HepG2 (cell line): ENCODE results near the gene PRSS8. TPM values are rescaled to one million over a fixed set of nuclear protein-coding genes. Genes with fewer than 3 reads are reported as not detected.

Experiments
- ATAC-seq: fragments of 200-7000 bp; cut with Tn5 transposase; 3 replicates; pipeline ENCODE4 v1.9.1; 2020; ENCODE audit warnings: mild to moderate bottlenecking, moderate library complexity
- BruUV-seq: library from RNA; stranded (reverse); fragments of 400-500 nt; replicated peaks from 2 replicates; lab custom pipeline; 2021; lab: Mats Ljungman, UMichigan
- CTCF ChIA-PET: fragments of 300-600 bp; formaldehyde crosslinking; extraction: SDS; loops from one replicate; lab custom pipeline; 2021; ENCODE audit warnings: low total read pairs, inconsistent platforms, low intra/inter-chr PET ratio; lab: Yijun Ruan, JAX
- POLR2A ChIA-PET: fragments of 350-600 bp; sonication (Branson Sonifier 250); formaldehyde crosslinking; loops from one replicate; lab custom pipeline; 2020; ENCODE audit warnings: antibody characterized with exemption, inconsistent platforms; lab: Yijun Ruan, JAX
- DNase-seq: peaks from one replicate; pipeline ENCODE4 v3.0.0-alpha.2; 2015; ENCODE audit warnings: low spot score
- FAIRE-seq: peaks from 3 replicates; lab custom pipeline; 2011; peaks lifted over from hg19 to GRCh38; lab: Jason Lieb, UNC
- H2AFZ ChIP-seq: one replicate; pipeline ENCODE4 v1.6.1; 2011; ENCODE audit warnings: low read length, inconsistent platforms
- H3K27ac ChIP-seq: fragments of 300-600 bp; 3 replicates; pipeline ENCODE4 v1.8.0; 2011; ENCODE audit warnings: mixed run types, mild to moderate bottlenecking, mixed read lengths, low read length, inconsistent platforms; ENCODE audit not compliant: insufficient read depth; ENCODE audit errors: extremely low read length
- H3K27me3 ChIP-seq, 2 experiments: fragments of 200-600 bp in 1 of 2; 2 replicates in 1 of 2; 3 replicates in 1 of 2; pipeline versions ENCODE4 v1.6.0 to v1.8.0; 2011; ENCODE audit warnings: low read length in 2 of 2, mild to moderate bottlenecking in 2 of 2, moderate library complexity in 2 of 2, inconsistent platforms in 1 of 2; ENCODE audit not compliant: insufficient read depth in 2 of 2, control insufficient read depth in 1 of 2
- H3K36me3 ChIP-seq, 2 experiments: fragments of 200-600 bp in 1 of 2; replicated peaks in 1 of 2; 2 replicates in 1 of 2; 3 replicates in 1 of 2; pipeline versions ENCODE4 v1.5.1 to v1.8.0; 2011; ENCODE audit warnings: low read length in 2 of 2, inconsistent platforms in 1 of 2; ENCODE audit not compliant: insufficient read depth in 2 of 2, control insufficient read depth in 1 of 2
- H3K4me1 ChIP-seq: 2 replicates; pipeline ENCODE4 v1.5.1; 2012; ENCODE audit warnings: low read length, inconsistent platforms; ENCODE audit not compliant: insufficient read depth
- H3K4me2 ChIP-seq: 2 replicates; pipeline ENCODE4 v1.6.0; 2011; ENCODE audit warnings: low read depth, low read length, inconsistent platforms
- H3K4me3 ChIP-seq, 3 experiments: fragments of 200-600 bp in 1 of 3; sonication (generic), shearing (Covaris generic) in 1 of 3; replicated peaks in 1 of 3; 2 replicates each; pipeline ENCODE4 v1.5.1; 2011 to 2016; ENCODE audit warnings: low read length in 3 of 3, inconsistent platforms in 2 of 3, low read depth in 2 of 3, mild to moderate bottlenecking in 2 of 3, control low read depth in 1 of 3, mixed read lengths in 1 of 3; ENCODE audit not compliant: insufficient read depth in 1 of 3
- H3K79me2 ChIP-seq: one replicate; pipeline ENCODE4 v1.6.1; 2011; ENCODE audit warnings: low read length, inconsistent platforms; ENCODE audit not compliant: insufficient read depth
- H3K9ac ChIP-seq: 2 replicates; pipeline ENCODE4 v1.6.0; 2011; ENCODE audit warnings: mild to moderate bottlenecking, low read depth, low read length, inconsistent platforms; ENCODE audit not compliant: insufficient read depth
- H3K9me3 ChIP-seq: 2 replicates; pipeline ENCODE4 v1.5.1; 2012; ENCODE audit warnings: mild to moderate bottlenecking, low read length
- H4K20me1 ChIP-seq: 2 replicates; pipeline ENCODE4 v1.6.0; 2011; ENCODE audit warnings: inconsistent platforms, mild to moderate bottlenecking, low read length, moderate library complexity; ENCODE audit not compliant: insufficient read depth
- AGO2 ChIP-seq: fragments of 200-400 bp; formaldehyde crosslinking; optimal IDR thresholded peaks from 2 replicates; pipeline ENCODE3; 2017; ENCODE audit warnings: mild to moderate bottlenecking, low read depth, low read length, moderate library complexity
- HES4 ChIP-seq: sonication (generic); formaldehyde crosslinking; IDR thresholded peaks from 2 replicates; pipeline ENCODE4 v1.9.0; 2021; ENCODE audit warnings: mild to moderate bottlenecking, missing genetic modification reagents, borderline replicate concordance
- POLR2G ChIP-seq: fragments of 200-400 bp; formaldehyde crosslinking; IDR thresholded peaks from 2 replicates; pipeline ENCODE4 v1.6.1; 2018; ENCODE audit warnings: mild to moderate bottlenecking, low read depth, low read length, moderate library complexity
- SALL1 ChIP-seq: sonication (generic); formaldehyde crosslinking; IDR thresholded peaks from 2 replicates; pipeline ENCODE4 v1.8.0; 2022; ENCODE audit warnings: mild to moderate bottlenecking, missing genetic modification reagents
- U2AF2 ChIP-seq: fragments of 200-400 bp; formaldehyde crosslinking; IDR thresholded peaks from 2 replicates; pipeline ENCODE4 v1.6.1; 2017; ENCODE audit warnings: low read depth, mild to moderate bottlenecking, low read length
- ZC3H13 ChIP-seq: sonication (generic); formaldehyde crosslinking; IDR thresholded peaks from 2 replicates; pipeline ENCODE4 v1.8.1; 2023; ENCODE audit warnings: mild to moderate bottlenecking, missing genetic modification reagents, moderate library complexity
- ZNF101 ChIP-seq: sonication (generic); formaldehyde crosslinking; IDR thresholded peaks from 2 replicates; pipeline ENCODE4 v1.4.0; 2020; ENCODE audit warnings: mild to moderate bottlenecking, low read depth, missing genetic modification reagents, borderline replicate concordance
- WGBS: methylation state at CpG from one replicate; pipeline ENCODE4 v1.1.6; 2017; ENCODE audit warnings: low lambda C conversion rate; 5-methylcytosine and 5-hydroxymethylcytosine counted together
- in situ Hi-C: cut with HindIII; loops from 2 replicates; pipeline ENCODE4 v1.10.0; 2017; ENCODE audit warnings: low pct_unique_long_range_greater_than_20kb; ENCODE audit not compliant: extremely low pct_ligation_motif_present
- intact Hi-C: fragments of 100-400 bp; cut with micrococcal nuclease; formaldehyde crosslinking; loops from one replicate; pipeline ENCODE4 v1.10.0; 2022; ENCODE audit not compliant: unreplicated experiment
- polyA plus RNA-seq, 8 experiments: library from polyadenylated mRNA; depleted of rRNA in 3 of 8; stranded (reverse) in 7 of 8; unstranded in 1 of 8; fragments of >200 nt; fragmentation: Illumina TruSeq in 4 of 8; extraction: Trizol in 4 of 8; gene quantifications; 2 replicates each; pipeline versions ENCODE4 v1.2.1 to v1.2.3, GENCODE V29; 2011 to 2016; ENCODE audit warnings: low read depth in 4 of 8, missing spikeins in 1 of 8, mixed read lengths in 1 of 8; ENCODE audit not compliant: insufficient read depth in 1 of 8
- total RNA-seq, 5 experiments: library from RNA; depleted of rRNA; stranded (reverse); fragments of >200 nt; fragmentation: Illumina TruSeq; extraction: Trizol; gene quantifications; 2 replicates each; pipeline ENCODE4 v1.2.3, GENCODE V29; 2016; ENCODE audit warnings: low read depth in 1 of 5

PRSS8 gene
- total and polyA plus RNA-seq, 2 of the 13 experiments (the other 11 are each of a cell fraction or from before 2014, with no cell fraction given): 2.6 to 7.2 TPM

DNA sequence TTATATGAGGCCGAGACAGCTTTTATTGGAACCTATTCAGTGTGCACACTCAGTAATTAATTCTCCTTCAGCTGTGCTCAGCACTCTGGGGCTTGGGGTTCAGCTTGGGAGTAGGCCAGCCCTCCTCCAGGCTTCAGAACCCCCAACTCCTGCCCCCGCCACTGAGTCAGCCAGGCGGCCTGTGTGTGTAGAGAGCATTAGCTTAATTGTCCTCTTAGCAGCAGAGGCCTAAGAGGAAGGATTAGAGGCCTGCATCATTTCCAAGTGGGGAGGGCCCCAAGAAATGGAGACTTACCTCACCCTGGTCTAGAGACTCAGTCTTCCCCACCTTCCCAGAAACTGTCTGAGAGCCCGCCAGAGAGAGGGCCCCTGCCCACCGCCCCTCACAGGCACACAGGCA lies 47.6 kb downstream of the PRSS8 start:
- 97% methylated on average over 5 of the region's 5 CpGs for WGBS
- peaks cover 16 to 32% of the 10 kb centered on the region in 2 experiments for H3K36me3 ChIP-seq
- POLR2A ChIA-PET: no interaction called here
- peaks cover 8% of the 10 kb centered on the region for H3K4me1 ChIP-seq
- peaks cover 8% of the 10 kb centered on the region for H4K20me1 ChIP-seq
- no TSS peak for BruUV-seq
- H3K4me2 ChIP-seq: no peak overlapping the region
- TF ChIP-seq HES4 (CRISPR knock-in tag): 0 out of 2 replicates have a peak, but pooled peaks have one; percentile 11
- no peak for TF ChIP-seq U2AF2
- TF ChIP-seq ZC3H13: peak; percentile 36; the same call in 1 of the 2 replicates
- intact Hi-C loops (no loop called here), in situ Hi-C loops (no loop called here)
- FAIRE-seq (no peak), DNase-seq (no peak), ATAC-seq (no peak)
- CTCF ChIA-PET: no interaction called here
- H3K9me3 ChIP-seq: no peaks in the 10 kb centered on the region
- no peaks in the 10 kb centered on the region for H3K27me3 ChIP-seq
- no peak overlapping the region for H3K27ac ChIP-seq
- H2AFZ ChIP-seq: no peak overlapping the region
- H3K79me2 ChIP-seq: peaks cover 20% of the 10 kb centered on the region
- H3K9ac ChIP-seq: no peak overlapping the region
- no peak overlapping the region for H3K4me3 ChIP-seq

DNA sequence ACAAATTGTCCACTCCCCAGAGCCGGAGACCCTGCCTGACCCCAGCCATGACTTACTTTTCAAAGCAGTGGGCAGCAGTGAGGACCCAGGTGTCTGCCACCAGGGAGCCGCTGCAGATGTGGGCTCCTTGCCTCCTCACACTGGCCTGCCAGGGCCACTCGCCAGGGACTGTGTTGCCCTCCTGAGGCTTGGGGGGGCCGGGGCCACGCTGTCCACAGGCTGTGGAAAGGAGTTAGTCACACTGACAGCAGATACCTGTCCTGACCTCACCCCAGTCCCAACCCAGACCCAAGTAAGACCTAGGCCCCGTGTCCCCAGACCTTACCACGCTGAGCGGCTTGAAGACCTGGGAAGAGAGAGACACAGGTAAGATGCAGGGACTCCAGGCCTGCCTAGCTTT lies 48.0 kb downstream of the PRSS8 start:
- Histone ChIP-seq H3K36me3 (peaks cover 16 to 27% of the 10 kb centered on the region in 2 experiments), H3K27ac (no peak overlapping the region), H3K9me3 (no peaks in the 10 kb centered on the region), H3K4me1 (peaks cover 4% of the 10 kb centered on the region), H3K4me3 (no peak overlapping the region), H3K27me3 (no peaks in the 10 kb centered on the region), H3K4me2 (no peak overlapping the region), H3K9ac (no peak overlapping the region), H2AFZ (no peak overlapping the region), H3K79me2 (peaks cover 15% of the 10 kb centered on the region), H4K20me1 (peaks cover 4% of the 10 kb centered on the region; the same call in 1 of the 2 replicates)
- in situ Hi-C loops: no loop called here
- ChIA-PET CTCF (no interaction called here), POLR2A (no interaction called here)
- ATAC-seq (no peak), FAIRE-seq (no peak), DNase-seq (no peak)
- intact Hi-C loops: no loop called here
- BruUV-seq: no TSS peak
- 0 out of 2 replicates have a peak, but pooled peaks have one; percentile 10 for TF ChIP-seq SALL1
- TF ChIP-seq AGO2: peak; percentile 26
- 0 out of 2 replicates have a peak, but pooled peaks have one; percentile 28 for TF ChIP-seq POLR2G
- TF ChIP-seq ZNF101 (CRISPR knock-in tag): no peak
- 95% methylated on average over 6 of the region's 8 CpGs for WGBS
